GM23338 (cell line): ENCODE results near the gene CAMTA1. TPM values are rescaled to one million over a fixed set of nuclear protein-coding genes. Genes with fewer than 3 reads are reported as not detected.

ENCODE experiments used
- ATAC-seq: fragments of 200-7000 bp; cut with Tn5 transposase; 3 replicates; pipeline ENCODE4 v1.9.1; 2020
- DNase-seq: peaks from one replicate; pipeline ENCODE4 v3.0.0-alpha.2; 2015; ENCODE audit warnings: low spot score
- H2AFZ ChIP-seq: fragments of 200-600 bp; sonication (generic); 2 replicates; pipeline ENCODE4 v1.8.0; 2016; ENCODE audit warnings: antibody characterized with exemption, mild to moderate bottlenecking, moderate library complexity
- H3F3A ChIP-seq: fragments of 200-600 bp; sonication (generic); replicated peaks from 2 replicates; pipeline ENCODE4 v1.8.0; 2017; ENCODE audit warnings: antibody characterized with exemption, mixed run types, low read depth
- H3K27ac ChIP-seq: fragments of 200-600 bp; sonication (generic); 2 replicates; pipeline ENCODE4 v1.6.1; 2016; ENCODE audit warnings: low read depth
- H3K27me3 ChIP-seq: fragments of 200-600 bp; sonication (generic); 2 replicates; pipeline ENCODE4 v1.8.0; 2016; ENCODE audit warnings: mild to moderate bottlenecking, mixed run types, moderate library complexity; ENCODE audit not compliant: insufficient read depth
- H3K36me3 ChIP-seq: fragments of 200-600 bp; sonication (generic); 2 replicates; pipeline ENCODE4 v1.8.0; 2016; ENCODE audit warnings: mild to moderate bottlenecking; ENCODE audit not compliant: insufficient read depth
- H3K4me1 ChIP-seq: fragments of 200-600 bp; sonication (generic); 2 replicates; pipeline ENCODE4 v1.8.0; 2016; ENCODE audit warnings: mild to moderate bottlenecking, moderate library complexity; ENCODE audit not compliant: insufficient read depth
- H3K4me2 ChIP-seq: fragments of 200-600 bp; sonication (generic); 2 replicates; pipeline ENCODE4 v1.7.1; 2017; ENCODE audit warnings: mixed run types
- H3K4me3 ChIP-seq: fragments of 200-600 bp; sonication (generic); 2 replicates; pipeline ENCODE4 v1.6.1; 2016; ENCODE audit warnings: mixed run types
- H3K79me2 ChIP-seq: fragments of 200-600 bp; sonication (generic); replicated peaks from 2 replicates; pipeline ENCODE4 v1.8.0; 2017; ENCODE audit warnings: mild to moderate bottlenecking; ENCODE audit not compliant: insufficient read depth
- H3K9me2 ChIP-seq: fragments of 200-600 bp; sonication (generic); 2 replicates; pipeline ENCODE4 v1.8.0; 2017; ENCODE audit not compliant: insufficient read depth
- H4K20me1 ChIP-seq: fragments of 200-600 bp; sonication (generic); replicated peaks from 2 replicates; pipeline ENCODE4 v1.8.0; 2017; ENCODE audit warnings: mild to moderate bottlenecking; ENCODE audit not compliant: insufficient read depth
- H3K27ac Mint-ChIP-seq: 2 replicates; pipeline ENCODE4 v1.8.0; 2020; ENCODE audit warnings: inconsistent platforms, mild to moderate bottlenecking, moderate library complexity, mixed read lengths
- H3K27me3 Mint-ChIP-seq: 3 replicates; pipeline ENCODE4 v1.8.0; 2022; ENCODE audit warnings: low read depth, mild to moderate bottlenecking, moderate library complexity, mixed read lengths, inconsistent platforms; ENCODE audit not compliant: insufficient read depth, poor library complexity
- H3K36me3 Mint-ChIP-seq: 3 replicates; pipeline ENCODE4 v1.8.0; 2021; ENCODE audit warnings: low read depth, mild to moderate bottlenecking, inconsistent platforms, moderate library complexity, mixed read lengths
- H3K4me1 Mint-ChIP-seq: 3 replicates; pipeline ENCODE4 v1.8.0; 2020; ENCODE audit warnings: mild to moderate bottlenecking, inconsistent platforms, mixed read lengths
- H3K4me3 Mint-ChIP-seq: 3 replicates; pipeline ENCODE4 v1.8.0; 2021; ENCODE audit warnings: moderate library complexity, mild to moderate bottlenecking, inconsistent platforms, mixed read lengths
- H3K9me3 Mint-ChIP-seq: 3 replicates; pipeline ENCODE4 v1.8.0; 2020; ENCODE audit warnings: moderate library complexity, mild to moderate bottlenecking, inconsistent platforms, mixed read lengths
- CREB1 ChIP-seq: fragments of 250-450 bp; sonication (Bioruptor Pico); IDR thresholded peaks from 2 replicates; pipeline ENCODE4 v1.5.0; 2020; ENCODE audit warnings: low read depth, mild to moderate bottlenecking, moderate library complexity
- CTCF ChIP-seq, 2 experiments: fragments of 200-600 bp in 1 of 2; sonication (generic) in 1 of 2; conservative IDR thresholded peaks; 2 replicates each; pipeline versions ENCODE4 v1.5.1 to v1.6.1; 2016 to 2017; ENCODE audit warnings: antibody characterized with exemption in 2 of 2, low read depth in 2 of 2, mild to moderate bottlenecking in 2 of 2, moderate library complexity in 1 of 2
- ETS1 ChIP-seq: IDR thresholded peaks from 2 replicates; pipeline ENCODE4 v1.6.1; 2016; ENCODE audit warnings: antibody characterized with exemption
- EZH2 ChIP-seq: fragments of 200-600 bp; sonication (generic); IDR thresholded peaks from one replicate; pipeline ENCODE4 v1.8.0; 2017; ENCODE audit warnings: antibody characterized with exemption, mild to moderate bottlenecking, low read depth; ENCODE audit not compliant: unreplicated experiment
- EZH2phosphoT487 ChIP-seq: fragments of 200-600 bp; sonication (generic); IDR thresholded peaks from one replicate; pipeline ENCODE4 v1.8.1; 2018; ENCODE audit warnings: antibody characterized with exemption; ENCODE audit not compliant: unreplicated experiment
- JUNB ChIP-seq: IDR thresholded peaks from one replicate; pipeline ENCODE4 v1.6.1; 2016; ENCODE audit warnings: antibody characterized with exemption; ENCODE audit not compliant: unreplicated experiment
- NANOG ChIP-seq: IDR thresholded peaks from 2 replicates; pipeline ENCODE4 v1.6.1; 2016; ENCODE audit warnings: antibody characterized with exemption, borderline replicate concordance
- POLR2AphosphoS5 ChIP-seq: IDR thresholded peaks from 2 replicates; pipeline ENCODE4 v1.6.1; 2016; ENCODE audit warnings: antibody characterized with exemption, low read depth
- REST ChIP-seq: IDR thresholded peaks from one replicate; pipeline ENCODE4 v1.6.1; 2018; ENCODE audit warnings: antibody characterized with exemption; ENCODE audit not compliant: unreplicated experiment
- STAT1 ChIP-seq: IDR thresholded peaks from one replicate; pipeline ENCODE4 v1.6.1; 2016; ENCODE audit warnings: antibody characterized with exemption; ENCODE audit not compliant: unreplicated experiment
- ZNF114 ChIP-seq: fragments of 250-450 bp; sonication (Bioruptor Pico); IDR thresholded peaks from 2 replicates; pipeline ENCODE4 v1.5.0; 2020; ENCODE audit warnings: mild to moderate bottlenecking, moderate library complexity
- ZNF331 ChIP-seq: fragments of 250-450 bp; sonication (Bioruptor Pico); IDR thresholded peaks from 2 replicates; pipeline ENCODE4 v1.5.0; 2020; ENCODE audit warnings: low read depth, mild to moderate bottlenecking, moderate library complexity
- ZNF462 ChIP-seq: fragments of 250-450 bp; sonication (Bioruptor Pico); IDR thresholded peaks from 2 replicates; pipeline ENCODE4 v1.5.0; 2020; ENCODE audit warnings: mild to moderate bottlenecking, moderate library complexity
- polyA plus RNA-seq: library from polyadenylated mRNA; unstranded; fragments of >200 nt; fragmentation: Nextera tagmentation; extraction: Ambion mirVana; gene quantifications from 2 replicates; pipeline ENCODE4 v1.2.1, GENCODE V29; 2016
- total RNA-seq: library from RNA; depleted of rRNA; stranded (reverse); fragments of >200 nt; shearing (Covaris generic); gene quantifications from 2 replicates; pipeline ENCODE4 v1.2.3, GENCODE V29; 2014

CAMTA1 gene
- total and polyA plus RNA-seq, 2 experiments from 2014 or later = 115 to 519 TPM

GRCh38 chr1:7110321-7110720, 325.1 kb downstream of the CAMTA1 start:
- Histone ChIP-seq H3K4me3 (no peak overlapping the region), H3K27me3 (no peaks in the 10 kb centered on the region), H3K9me2 (no peaks in the 10 kb centered on the region; the same call in 1 of the 2 replicates), H2AFZ (no peak overlapping the region), H3F3A (no peaks in the 10 kb centered on the region), H3K4me1 (no peaks in the 10 kb centered on the region), H4K20me1 (no peaks in the 10 kb centered on the region), H3K36me3 (no peaks in the 10 kb centered on the region), H3K79me2 (no peaks in the 10 kb centered on the region), H3K27ac (no peak overlapping the region), H3K4me2 (no peak overlapping the region)
- Mint-ChIP-seq H3K36me3 (peaks cover 5% of the 10 kb centered on the region), H3K27ac (no peak overlapping the region), H3K4me1 (peaks cover 3% of the 10 kb centered on the region; the same call in 1 of the 3 replicates), H3K9me3 (peaks cover 6% of the 10 kb centered on the region), H3K27me3 (peaks cover 11% of the 10 kb centered on the region), H3K4me3 (no peak overlapping the region)
- TF ChIP-seq ZNF331 (no peak), NANOG (no peak), ZNF114 (no peak), POLR2AphosphoS5 (no peak), REST (no peak), EZH2phosphoT487 (no peak), CTCF (conservative IDR thresholded peaks at IDR 0.05; ENCODE audit: low read depth in 2 of 2) (no peak), EZH2 (no peak), STAT1 (no peak), ZNF462 (no peak), CREB1 (CRISPR knock-in tag) (no peak), JUNB (no peak), ETS1 (no peak)
- no peak for ATAC-seq
- DNase-seq = no peak
